Tibial artery (tissue), 4 donors: Measurements from ENCODE around the gene CLEC3B.
"Not testable (repeated sequence)": the region's sequence is repeated elsewhere in the genome, so short reads cannot be mapped to it uniquely, and the experiment has no call there.

Experiments used
- DNase-seq, 2 donors: peaks; one replicate each; pipeline ENCODE4 v3.0.0-alpha.2; 2019
- H3K27ac ChIP-seq, 2 donors: fragments of 200-600 bp; sonication (generic) in 1 of 2; 1 replicate in 1 of 2; 2 replicates in 1 of 2; pipeline ENCODE4 v1.5.1; 2018 to 2019; ENCODE audit warnings: mild to moderate bottlenecking in 1 of 2
- H3K27me3 ChIP-seq, 2 donors: fragments of 200-600 bp; sonication (generic) in 1 of 2; one replicate each; pipeline versions ENCODE4 v1.5.1 to v1.6.0; 2016 to 2019
- H3K36me3 ChIP-seq, 3 donors: fragments of 200-600 bp; sonication (generic) in 2 of 3; one replicate each; pipeline ENCODE4 v1.5.1; 2016 to 2019; ENCODE audit warnings: mild to moderate bottlenecking in 2 of 3
- H3K4me1 ChIP-seq, 4 donors: fragments of 200-600 bp; sonication (generic) in 2 of 4; 1 replicate in 3 of 4; 2 replicates in 1 of 4; pipeline ENCODE4 v1.5.1; 2016 to 2019
- H3K4me3 ChIP-seq, 2 donors: fragments of 200-600 bp; sonication (generic) in 1 of 2; 1 replicate in 1 of 2; 2 replicates in 1 of 2; pipeline ENCODE4 v1.5.1; 2018 to 2019; ENCODE audit warnings: mild to moderate bottlenecking in 2 of 2
- H3K9me3 ChIP-seq, 3 donors: fragments of 200-600 bp; sonication (generic) in 1 of 3; one replicate each; pipeline ENCODE4 v1.5.1; 2016 to 2019
- CTCF ChIP-seq, 2 experiments: fragments of 200-600 bp in 1 of 2; fragments of 450-650 bp in 1 of 2; IDR thresholded peaks; one replicate each; pipeline ENCODE4 v1.5.1; 2017 to 2019; ENCODE audit warnings: antibody characterized with exemption in 2 of 2, mild to moderate bottlenecking in 1 of 2, moderate library complexity in 1 of 2
- intact Hi-C: fragments of 100-400 bp; cut with DNase I; formaldehyde crosslinking; loops from one replicate; pipeline ENCODE4 v1.15.0; 2023; ENCODE audit warnings: low total_unique reads

Gene CLEC3B

DNA sequence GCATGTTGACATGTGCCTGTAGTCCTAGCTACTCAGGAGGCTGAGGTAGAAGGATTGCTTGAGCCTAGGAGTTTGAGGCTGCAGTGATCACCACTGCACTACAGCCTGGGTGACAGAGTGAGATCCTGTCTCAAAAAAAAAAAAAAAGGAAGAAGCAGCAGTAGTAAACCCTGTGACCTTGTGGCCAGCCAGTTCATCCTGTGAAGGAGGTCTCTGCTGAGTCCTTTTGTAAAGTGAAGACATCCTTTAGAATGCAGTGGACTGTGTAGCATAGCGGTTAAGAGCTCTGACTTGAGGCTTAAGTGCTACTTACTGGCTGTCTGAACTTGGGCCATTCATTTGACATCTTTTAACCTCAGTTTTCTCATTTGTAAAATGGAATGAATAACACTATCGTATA lies 41.8 kb upstream of the CLEC3B start:
- no peak for DNase-seq
- no peaks in the 10 kb centered on the region for H3K9me3 ChIP-seq
- H3K4me1 ChIP-seq, result peaks cover 0 to 31% (median 11%) of the 10 kb centered on the region in 4 donors
- intact Hi-C loops, result no loop called here
- H3K36me3 ChIP-seq, result peaks cover 0 to 4% (median 0%) of the 10 kb centered on the region in 3 donors
- TF ChIP-seq CTCF (IDR thresholded peaks at IDR 0.05), result no peak
- no peaks in the 10 kb centered on the region for H3K27me3 ChIP-seq
- H3K27ac ChIP-seq, result no peak overlapping the region
- no peak overlapping the region for H3K4me3 ChIP-seq

GRCh38 chr3:44986330-44986729 lies 39.8 kb upstream of the CLEC3B start:
- Histone ChIP-seq H3K4me1 (peaks cover 0 to 29% (median 11%) of the 10 kb centered on the region in 4 donors), H3K36me3 (peaks cover 0 to 22% (median 3%) of the 10 kb centered on the region in 3 donors)
- DNase-seq, H3K27me3 ChIP-seq, H3K9me3 ChIP-seq, H3K4me3 ChIP-seq, H3K27ac ChIP-seq, intact Hi-C loops: not testable (repeated sequence)

DNA sequence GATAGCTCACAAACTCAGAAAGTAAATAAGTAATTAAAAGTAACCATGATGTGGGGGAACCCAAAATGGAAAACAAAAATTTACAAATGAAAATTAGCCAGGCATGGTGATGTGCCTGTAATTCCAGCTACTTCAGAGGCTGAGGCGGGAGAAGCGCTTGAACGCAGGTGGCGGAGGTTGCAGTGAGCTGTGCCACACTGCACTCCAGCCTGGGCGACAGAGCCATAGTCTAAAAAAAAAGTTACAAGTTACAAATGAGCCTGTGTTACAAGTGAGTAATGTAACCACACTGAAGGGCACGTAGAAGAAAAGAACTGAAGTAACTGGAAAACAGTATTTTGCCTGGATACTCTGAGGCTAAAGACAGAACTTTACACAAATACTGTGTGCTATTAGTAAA lies 38.8 kb upstream of the CLEC3B start:
- intact Hi-C loops, result no loop called here
- no peak for DNase-seq
- no peaks in the 10 kb centered on the region for H3K9me3 ChIP-seq

DNA sequence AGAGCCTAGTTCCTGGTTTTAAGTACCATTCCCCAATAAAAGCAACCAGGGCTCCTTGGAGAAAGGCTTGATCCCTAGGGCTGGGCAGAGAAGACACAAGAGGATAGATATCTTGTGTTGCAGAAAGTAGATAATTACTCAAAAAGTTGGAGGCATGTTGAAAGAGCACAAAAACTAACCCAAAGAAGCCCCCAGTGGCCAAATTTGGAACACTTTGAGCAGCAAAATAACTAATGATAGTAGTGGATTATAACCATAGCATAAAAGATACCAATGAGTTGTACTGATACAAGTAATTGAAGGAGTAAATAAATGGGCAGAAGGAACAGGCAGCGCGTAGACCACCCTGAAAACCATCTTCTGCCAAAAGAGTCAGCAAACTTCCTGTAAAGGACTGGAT lies 38.0 kb upstream of the CLEC3B start:
- Histone ChIP-seq H3K27ac (no peak overlapping the region), H3K4me1 (peaks cover 0 to 26% (median 8%) of the 10 kb centered on the region in 4 donors)

More for the DNA sequence above, 38.8 kb upstream of the CLEC3B start:
- Histone ChIP-seq H3K36me3 (peaks cover 0 to 31% (median 11%) of the 10 kb centered on the region in 3 donors), H3K27me3 (no peaks in the 10 kb centered on the region), H3K4me3 (no peak overlapping the region), H3K4me1 (peaks cover 0 to 29% (median 10%) of the 10 kb centered on the region in 4 donors), H3K27ac (no peak overlapping the region)
- no peak for TF ChIP-seq CTCF (IDR thresholded peaks at IDR 0.05)

DNA sequence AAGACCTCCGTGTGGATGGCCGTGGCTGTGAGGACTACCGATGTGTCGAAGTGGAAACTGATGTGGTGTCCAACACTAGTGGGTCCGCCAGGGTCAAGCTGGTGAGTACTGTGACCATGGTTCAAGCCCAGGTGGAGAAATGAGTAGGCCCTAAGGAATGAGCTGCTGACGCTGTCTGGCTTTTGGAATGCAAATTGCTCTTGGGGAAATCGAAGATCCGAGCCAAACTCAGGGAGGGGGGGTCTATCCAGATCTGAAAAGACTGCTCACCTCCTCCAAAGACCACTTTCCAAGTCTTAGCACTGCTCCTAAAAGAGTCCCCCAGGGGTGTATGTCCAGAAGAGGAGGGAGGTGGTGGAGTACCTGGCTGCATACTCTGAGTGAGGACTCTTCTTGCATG lies 37.0 kb upstream of the CLEC3B start:
- no peak for DNase-seq
- no peak overlapping the region for H3K27ac ChIP-seq
- no peaks in the 10 kb centered on the region for H3K27me3 ChIP-seq
- H3K9me3 ChIP-seq, result no peaks in the 10 kb centered on the region
- no peak for TF ChIP-seq CTCF (IDR thresholded peaks at IDR 0.05)
- no peak overlapping the region for H3K4me3 ChIP-seq
- H3K36me3 ChIP-seq, result peaks cover 0 to 31% (median 11%) of the 10 kb centered on the region in 3 donors
- peaks cover 0 to 26% (median 9%) of the 10 kb centered on the region in 4 donors for H3K4me1 ChIP-seq
- intact Hi-C loops, result no loop called here

More for the DNA sequence above, 38.0 kb upstream of the CLEC3B start:
- DNase-seq, result no peak
- intact Hi-C loops, result no loop called here
- H3K36me3 ChIP-seq, result peaks cover 0 to 31% (median 11%) of the 10 kb centered on the region in 3 donors
- no peaks in the 10 kb centered on the region for H3K9me3 ChIP-seq
- TF ChIP-seq CTCF (IDR thresholded peaks at IDR 0.05), result peak in 1 of 2 experiments; percentile 24
- H3K27me3 ChIP-seq, result no peaks in the 10 kb centered on the region
- H3K4me3 ChIP-seq, result no peak overlapping the region

DNA sequence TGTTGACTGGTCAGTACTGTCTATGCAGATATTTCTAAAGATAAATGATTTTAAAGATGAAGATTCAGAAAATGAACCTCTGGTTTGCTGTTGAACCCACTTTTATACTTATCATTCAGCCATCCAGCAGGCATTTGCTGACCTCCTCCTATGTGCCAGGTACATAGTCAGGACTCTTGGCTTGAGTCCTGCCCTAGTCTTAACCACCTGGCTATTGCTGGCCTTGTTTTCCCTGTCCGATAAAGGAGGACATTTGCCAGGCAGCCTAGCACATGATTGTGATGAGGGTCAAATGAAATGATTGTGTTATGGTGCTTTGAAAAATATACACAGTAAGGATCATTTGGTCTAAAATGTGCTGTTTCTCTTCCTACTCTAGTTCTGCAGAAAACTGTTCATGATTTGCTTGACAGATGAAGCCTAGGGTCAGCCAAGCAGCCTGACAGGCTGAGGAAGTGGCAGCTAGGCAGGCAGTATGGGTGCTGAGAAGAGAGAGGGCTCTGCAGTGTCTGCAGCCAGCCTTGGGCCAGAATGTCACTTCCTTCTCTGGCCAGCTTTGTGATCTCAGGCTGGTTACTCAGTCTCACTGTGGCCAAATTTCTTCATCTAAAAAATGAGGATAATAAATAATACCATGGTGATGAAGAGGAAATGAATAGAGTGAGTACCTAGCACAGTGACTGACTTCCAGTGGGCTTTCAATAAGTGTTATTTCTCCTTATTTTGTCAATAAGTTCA lies 36.3 kb upstream of the CLEC3B start:
- peaks cover 0 to 31% (median 11%) of the 10 kb centered on the region in 3 donors for H3K36me3 ChIP-seq
- intact Hi-C loops, result no loop called here
- no peaks in the 10 kb centered on the region for H3K27me3 ChIP-seq
- no peak overlapping the region for H3K27ac ChIP-seq
- TF ChIP-seq CTCF (IDR thresholded peaks at IDR 0.05), result no peak
- H3K9me3 ChIP-seq, result no peaks in the 10 kb centered on the region
- no peak for DNase-seq
- H3K4me3 ChIP-seq, result no peak overlapping the region
- H3K4me1 ChIP-seq, result peaks cover 0 to 26% (median 9%) of the 10 kb centered on the region in 4 donors
